ENCODE data around the gene DNPEP.

DNA sequence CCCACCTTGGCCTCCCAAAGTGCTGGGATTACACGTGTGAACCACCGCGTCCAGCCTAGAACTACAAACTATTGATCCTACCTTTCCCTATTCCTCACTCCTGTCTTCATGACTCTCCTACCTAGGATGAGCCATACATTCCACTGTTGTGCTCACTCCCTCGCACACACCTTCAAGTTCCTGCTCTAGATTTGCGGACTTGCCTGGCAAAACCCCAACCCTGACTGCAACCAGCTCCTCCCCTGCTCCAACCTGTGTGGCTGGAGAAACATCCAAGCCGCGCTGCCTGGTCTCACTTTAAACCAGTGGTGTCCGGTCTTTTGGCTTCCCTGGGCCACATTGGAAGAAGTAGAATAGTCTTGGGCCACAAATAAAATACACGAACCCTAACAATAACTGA is 5.0 kb upstream of the DNPEP start:
- TF ChIP-seq, protein P1, sequence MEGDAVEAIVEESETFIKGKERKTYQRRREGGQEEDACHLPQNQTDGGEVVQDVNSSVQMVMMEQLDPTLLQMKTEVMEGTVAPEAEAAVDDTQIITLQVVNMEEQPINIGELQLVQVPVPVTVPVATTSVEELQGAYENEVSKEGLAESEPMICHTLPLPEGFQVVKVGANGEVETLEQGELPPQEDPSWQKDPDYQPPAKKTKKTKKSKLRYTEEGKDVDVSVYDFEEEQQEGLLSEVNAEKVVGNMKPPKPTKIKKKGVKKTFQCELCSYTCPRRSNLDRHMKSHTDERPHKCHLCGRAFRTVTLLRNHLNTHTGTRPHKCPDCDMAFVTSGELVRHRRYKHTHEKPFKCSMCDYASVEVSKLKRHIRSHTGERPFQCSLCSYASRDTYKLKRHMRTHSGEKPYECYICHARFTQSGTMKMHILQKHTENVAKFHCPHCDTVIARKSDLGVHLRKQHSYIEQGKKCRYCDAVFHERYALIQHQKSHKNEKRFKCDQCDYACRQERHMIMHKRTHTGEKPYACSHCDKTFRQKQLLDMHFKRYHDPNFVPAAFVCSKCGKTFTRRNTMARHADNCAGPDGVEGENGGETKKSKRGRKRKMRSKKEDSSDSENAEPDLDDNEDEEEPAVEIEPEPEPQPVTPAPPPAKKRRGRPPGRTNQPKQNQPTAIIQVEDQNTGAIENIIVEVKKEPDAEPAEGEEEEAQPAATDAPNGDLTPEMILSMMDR (IDR thresholded peaks at IDR 0.05) = no peak
- TF ChIP-seq POLR2A (IDR thresholded peaks at IDR 0.05) = no peak
- TF ChIP-seq POLR2AphosphoS5 (IDR thresholded peaks at IDR 0.05) = no peak
